Measurements from ENCODE around the gene COLEC12.
A peak's percentile ranks its signal among the peaks of the same experiment; 100 is the strongest.

Gene COLEC12

DNA sequence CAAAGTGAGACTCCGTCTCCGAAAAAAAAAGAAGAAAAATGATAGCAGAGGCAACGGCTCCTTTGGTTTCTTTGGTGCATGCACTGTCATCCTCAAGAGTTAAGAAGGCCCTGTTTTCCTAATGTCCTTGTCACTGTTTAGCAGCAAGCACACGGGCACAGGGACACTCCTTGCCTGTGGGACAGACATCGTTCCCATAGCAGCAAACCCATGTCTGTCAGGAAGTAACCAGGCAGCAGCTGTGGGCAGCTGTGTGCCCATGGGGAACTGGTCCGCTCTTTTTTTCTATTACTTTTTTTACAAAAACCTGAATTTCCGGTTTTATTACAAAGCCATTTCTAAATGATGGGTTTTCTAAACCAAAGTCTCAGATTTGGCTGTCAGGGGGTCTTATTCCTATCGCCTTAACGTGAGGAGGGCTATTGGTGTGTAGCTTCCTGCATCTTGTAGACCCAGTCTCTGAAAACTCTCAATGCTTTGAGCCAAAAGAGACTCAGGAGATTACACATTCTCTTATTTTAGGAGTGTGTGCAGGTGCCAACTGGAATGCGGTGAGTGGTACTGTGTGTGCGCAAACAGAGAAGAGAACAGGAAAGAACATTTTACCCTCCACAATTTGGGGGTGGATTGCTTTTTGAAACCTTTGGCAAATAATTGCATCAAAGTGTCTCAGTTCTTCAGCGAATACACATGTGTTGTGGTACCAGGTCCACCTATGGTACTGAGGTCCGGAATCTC is 109.6 kb downstream of the COLEC12 start:
- DNase-seq, result peak in 2 of 3 donors; percentile 37 to 49
- Histone ChIP-seq H3K9me3 (ENCODE audit: control extremely low read depth in 1 of 5, control insufficient read depth in 4 of 5, insufficient read depth in 2 of 5, low read depth in 1 of 5, low read length in 4 of 5) (no peaks in the 10 kb centered on the region), H3K27ac (ENCODE audit: insufficient read depth in 1 of 2, low read depth in 1 of 2, low read length in 2 of 2, poor library complexity in 1 of 2, severe bottlenecking in 2 of 2) (no peak overlapping the region), H3K4me1 (ENCODE audit: control extremely low read depth in 1 of 4, control insufficient read depth in 4 of 4, insufficient read depth in 4 of 4, low read length in 3 of 4) (peaks cover 0 to 11% (median 4%) of the 10 kb centered on the region in 4 experiments), H3K27me3 (replicated peaks in 2 of 5; ENCODE audit: control insufficient read depth in 4 of 5, insufficient read depth in 5 of 5, low read length in 4 of 5) (no peaks in the 10 kb centered on the region), H3K4me3 (ENCODE audit: control insufficient read depth in 1 of 7, extremely low read depth in 1 of 7, insufficient read depth in 4 of 7, low read depth in 2 of 7, low read length in 6 of 7) (no peak overlapping the region), H3K36me3 (ENCODE audit: control insufficient read depth in 4 of 4, insufficient read depth in 4 of 4, low read length in 3 of 4) (no peaks in the 10 kb centered on the region)
- CTCF ChIA-PET, result interaction anchor here (1.3 kb wide), 1 partner anchor 16 kb away, joined by 4 read pairs; no protein-coding TSS in a partner anchor
- POLR2A ChIA-PET, result no interaction called here
- WGBS (ENCODE audit: insufficient coverage), result 76% methylated on average over 10 of the region's 13 CpGs

DNA sequence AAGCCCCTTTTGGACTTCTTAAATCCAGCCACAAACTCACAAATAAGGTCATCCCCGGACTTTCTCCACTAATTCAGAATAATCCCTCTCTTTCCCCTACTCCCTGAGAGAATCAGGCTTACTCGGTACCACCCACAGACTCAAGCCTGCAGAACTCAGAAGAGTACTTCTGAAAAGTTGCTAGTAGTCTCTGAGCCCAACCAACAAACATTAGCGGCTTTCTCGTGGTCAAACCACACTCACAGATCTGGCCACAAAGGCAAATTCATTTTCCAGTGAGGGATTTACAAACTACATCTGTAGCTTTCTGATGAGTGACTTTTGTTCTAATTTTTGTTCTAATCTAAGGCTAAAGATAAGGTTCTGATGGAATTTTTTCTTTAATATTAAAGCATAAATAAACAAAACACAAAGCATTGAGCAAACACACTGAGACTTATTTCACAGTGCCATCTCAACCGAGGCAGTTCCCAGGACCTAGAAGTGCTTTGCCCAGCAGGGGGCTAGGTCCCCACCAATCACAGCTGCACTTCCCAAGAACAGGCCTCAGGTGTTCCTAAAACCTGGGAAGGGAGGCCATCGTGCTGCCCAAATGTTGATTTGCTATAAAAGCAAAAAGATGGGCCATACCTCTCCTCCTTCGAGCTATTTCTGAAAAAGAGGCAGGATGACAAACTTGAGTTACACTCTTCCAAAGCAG is 110.7 kb downstream of the COLEC12 start:
- ChIA-PET POLR2A (interaction anchor here (0.6 kb wide), 1 partner anchor 53 kb away, joined by 3 read pairs; no protein-coding TSS in a partner anchor), CTCF (interaction anchor here (1.3 to 1.4 kb wide), 2 partner anchors 14 to 28 kb away, joined by 4 read pairs; no protein-coding TSS in a partner anchor)
- no peaks in the 10 kb centered on the region for H3K9me3 ChIP-seq (ENCODE audit: control extremely low read depth in 1 of 5, control insufficient read depth in 4 of 5, insufficient read depth in 2 of 5, low read depth in 1 of 5, low read length in 4 of 5)
- H3K4me3 ChIP-seq (ENCODE audit: control insufficient read depth in 1 of 7, extremely low read depth in 1 of 7, insufficient read depth in 4 of 7, low read depth in 2 of 7, low read length in 6 of 7), result no peak overlapping the region
- WGBS (ENCODE audit: insufficient coverage), result 77% methylated on average over 3 of the region's 7 CpGs
- peak in 2 of 3 donors; percentile 63 to 67 for DNase-seq
- H3K36me3 ChIP-seq (ENCODE audit: control insufficient read depth in 4 of 4, insufficient read depth in 4 of 4, low read length in 3 of 4), result no peaks in the 10 kb centered on the region
- H3K27me3 ChIP-seq (replicated peaks in 2 of 5; ENCODE audit: control insufficient read depth in 4 of 5, insufficient read depth in 5 of 5, low read length in 4 of 5), result no peaks in the 10 kb centered on the region
- no peak overlapping the region for H3K27ac ChIP-seq (ENCODE audit: insufficient read depth in 1 of 2, low read depth in 1 of 2, low read length in 2 of 2, poor library complexity in 1 of 2, severe bottlenecking in 2 of 2)
- H3K4me1 ChIP-seq (ENCODE audit: control extremely low read depth in 1 of 4, control insufficient read depth in 4 of 4, insufficient read depth in 4 of 4, low read length in 3 of 4), result peaks cover 0 to 11% (median 4%) of the 10 kb centered on the region in 4 experiments

DNA sequence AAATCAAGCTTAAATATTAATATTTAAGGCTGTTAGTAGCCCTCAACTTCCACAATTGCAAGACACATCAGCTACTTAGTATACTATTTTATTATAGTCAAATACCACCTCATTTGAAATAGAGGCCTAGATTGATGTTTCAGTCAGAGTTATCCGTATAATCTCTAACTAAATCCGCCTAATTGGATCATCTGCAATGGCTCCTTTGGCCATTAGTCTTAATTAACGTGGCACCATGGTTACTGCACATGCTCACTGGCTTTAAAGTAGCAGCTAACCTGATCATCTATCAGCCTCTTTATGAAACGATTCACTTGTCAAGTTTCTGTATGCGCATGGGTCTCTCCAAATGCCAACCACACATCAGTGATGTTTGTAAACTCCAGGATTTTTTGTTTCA is 112.3 kb downstream of the COLEC12 start:
- CTCF ChIA-PET, result interaction anchor here (1.2 kb wide), 2 partner anchors 12 to 32 kb away, joined by 3 to 4 read pairs; no protein-coding TSS in a partner anchor

DNA sequence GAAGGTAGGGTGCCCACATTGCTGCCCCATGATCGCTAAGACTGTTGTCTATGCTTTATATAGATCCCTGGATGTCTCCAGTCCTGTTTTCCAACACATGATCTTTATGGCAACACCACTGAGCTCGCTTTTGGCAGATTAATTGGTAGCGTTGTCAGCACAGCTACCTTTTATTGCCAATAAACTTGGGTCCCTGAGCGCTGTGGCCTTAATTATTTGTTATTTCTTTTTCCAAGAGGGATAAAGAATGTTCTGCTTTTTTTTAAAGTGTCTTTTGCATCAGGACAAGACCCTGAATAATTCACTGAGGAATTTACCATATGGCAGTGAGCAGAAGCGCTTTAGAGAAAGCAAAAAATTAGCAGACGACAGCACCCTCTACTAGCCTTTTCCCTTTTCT is 113.5 kb downstream of the COLEC12 start:
- 92% methylated on average over 4 of the region's 6 CpGs for WGBS (ENCODE audit: insufficient coverage)
- Histone ChIP-seq H3K36me3 (ENCODE audit: control insufficient read depth in 4 of 4, insufficient read depth in 4 of 4, low read length in 3 of 4) (no peaks in the 10 kb centered on the region), H3K4me3 (ENCODE audit: control insufficient read depth in 1 of 7, extremely low read depth in 1 of 7, insufficient read depth in 4 of 7, low read depth in 2 of 7, low read length in 6 of 7) (no peak overlapping the region), H3K4me1 (ENCODE audit: control extremely low read depth in 1 of 4, control insufficient read depth in 4 of 4, insufficient read depth in 4 of 4, low read length in 3 of 4) (peaks cover 0 to 11% (median 4%) of the 10 kb centered on the region in 4 experiments), H3K27me3 (replicated peaks in 2 of 5; ENCODE audit: control insufficient read depth in 4 of 5, insufficient read depth in 5 of 5, low read length in 4 of 5) (peaks cover 0 to 4% (median 0%) of the 10 kb centered on the region in 5 experiments), H3K9me3 (ENCODE audit: control extremely low read depth in 1 of 5, control insufficient read depth in 4 of 5, insufficient read depth in 2 of 5, low read depth in 1 of 5, low read length in 4 of 5) (peaks cover 0 to 4% (median 0%) of the 10 kb centered on the region in 5 experiments), H3K27ac (ENCODE audit: insufficient read depth in 1 of 2, low read depth in 1 of 2, low read length in 2 of 2, poor library complexity in 1 of 2, severe bottlenecking in 2 of 2) (no peak overlapping the region)
- ChIA-PET CTCF (no interaction called here), POLR2A (no interaction called here)
- DNase-seq, result no peak

More for the DNA sequence above, 112.3 kb downstream of the COLEC12 start:
- Histone ChIP-seq H3K27me3 (replicated peaks in 2 of 5; ENCODE audit: control insufficient read depth in 4 of 5, insufficient read depth in 5 of 5, low read length in 4 of 5) (peaks cover 0 to 4% (median 0%) of the 10 kb centered on the region in 5 experiments), H3K9me3 (ENCODE audit: control extremely low read depth in 1 of 5, control insufficient read depth in 4 of 5, insufficient read depth in 2 of 5, low read depth in 1 of 5, low read length in 4 of 5) (peaks cover 0 to 4% (median 0%) of the 10 kb centered on the region in 5 experiments), H3K4me3 (ENCODE audit: control insufficient read depth in 1 of 7, extremely low read depth in 1 of 7, insufficient read depth in 4 of 7, low read depth in 2 of 7, low read length in 6 of 7) (no peak overlapping the region), H3K4me1 (ENCODE audit: control extremely low read depth in 1 of 4, control insufficient read depth in 4 of 4, insufficient read depth in 4 of 4, low read length in 3 of 4) (peaks cover 0 to 11% (median 4%) of the 10 kb centered on the region in 4 experiments), H3K36me3 (ENCODE audit: control insufficient read depth in 4 of 4, insufficient read depth in 4 of 4, low read length in 3 of 4) (no peaks in the 10 kb centered on the region), H3K27ac (ENCODE audit: insufficient read depth in 1 of 2, low read depth in 1 of 2, low read length in 2 of 2, poor library complexity in 1 of 2, severe bottlenecking in 2 of 2) (no peak overlapping the region)
- 96% methylated on average over 5 of the region's 5 CpGs for WGBS (ENCODE audit: insufficient coverage)
- POLR2A ChIA-PET, result no interaction called here
- no peak for DNase-seq

DNA sequence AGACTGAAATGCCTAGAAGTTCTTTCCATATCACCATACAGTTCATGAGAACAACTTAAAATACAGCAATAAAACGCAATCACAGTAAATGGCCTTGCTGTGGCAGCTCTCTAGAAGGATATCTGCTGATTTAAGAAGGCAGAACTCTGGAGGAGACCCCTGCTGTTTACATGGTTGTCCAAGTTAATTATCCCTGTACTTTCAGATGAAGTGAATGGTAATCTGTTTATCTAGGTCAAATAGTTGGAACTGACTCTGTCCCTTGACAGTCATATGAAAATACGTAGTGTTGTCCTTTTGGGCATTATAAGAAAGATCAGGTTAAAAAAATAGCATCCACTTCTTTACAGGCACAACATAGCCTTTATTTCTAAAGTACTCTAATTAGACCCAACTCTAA is 115.6 kb downstream of the COLEC12 start:
- POLR2A ChIA-PET, result no interaction called here
- no peak for DNase-seq
- Histone ChIP-seq H3K4me1 (ENCODE audit: control extremely low read depth in 1 of 4, control insufficient read depth in 4 of 4, insufficient read depth in 4 of 4, low read length in 3 of 4) (peaks cover 0 to 6% (median 2%) of the 10 kb centered on the region in 4 experiments), H3K36me3 (ENCODE audit: control insufficient read depth in 4 of 4, insufficient read depth in 4 of 4, low read length in 3 of 4) (no peaks in the 10 kb centered on the region), H3K27ac (ENCODE audit: insufficient read depth in 1 of 2, low read depth in 1 of 2, low read length in 2 of 2, poor library complexity in 1 of 2, severe bottlenecking in 2 of 2) (no peak overlapping the region), H3K27me3 (replicated peaks in 2 of 5; ENCODE audit: control insufficient read depth in 4 of 5, insufficient read depth in 5 of 5, low read length in 4 of 5) (peaks cover 0 to 4% (median 0%) of the 10 kb centered on the region in 5 experiments), H3K9me3 (ENCODE audit: control extremely low read depth in 1 of 5, control insufficient read depth in 4 of 5, insufficient read depth in 2 of 5, low read depth in 1 of 5, low read length in 4 of 5) (peaks cover 0 to 4% (median 0%) of the 10 kb centered on the region in 5 experiments), H3K4me3 (ENCODE audit: control insufficient read depth in 1 of 7, extremely low read depth in 1 of 7, insufficient read depth in 4 of 7, low read depth in 2 of 7, low read length in 6 of 7) (no peak overlapping the region)
- WGBS (ENCODE audit: insufficient coverage), result 71% methylated on average over 1 of the region's 2 CpGs
- CTCF ChIA-PET, result no interaction called here

DNA sequence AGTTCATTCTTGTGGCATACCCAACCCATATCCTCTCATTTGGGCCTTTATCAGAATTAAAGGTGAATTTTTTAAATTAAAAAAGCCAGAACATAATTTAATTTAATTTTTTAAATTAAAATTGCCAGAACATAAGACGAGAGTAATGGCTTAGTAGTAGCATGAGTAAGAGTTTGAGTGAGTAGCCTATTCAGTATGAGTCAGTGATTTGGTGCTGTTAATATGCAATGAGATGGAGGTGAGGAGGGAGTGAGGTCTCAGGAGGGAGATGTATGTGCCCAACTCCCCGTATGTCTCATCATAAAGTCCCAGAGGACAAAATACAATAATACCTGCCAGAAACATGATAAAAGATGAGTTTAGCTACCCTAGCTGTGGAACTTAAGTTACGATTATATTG is 117.4 kb downstream of the COLEC12 start:
- Histone ChIP-seq H3K36me3 (ENCODE audit: control insufficient read depth in 4 of 4, insufficient read depth in 4 of 4, low read length in 3 of 4) (no peaks in the 10 kb centered on the region), H3K9me3 (ENCODE audit: control extremely low read depth in 1 of 5, control insufficient read depth in 4 of 5, insufficient read depth in 2 of 5, low read depth in 1 of 5, low read length in 4 of 5) (peaks cover 0 to 4% (median 0%) of the 10 kb centered on the region in 5 experiments), H3K4me3 (ENCODE audit: control insufficient read depth in 1 of 7, extremely low read depth in 1 of 7, insufficient read depth in 4 of 7, low read depth in 2 of 7, low read length in 6 of 7) (no peak overlapping the region), H3K4me1 (ENCODE audit: control extremely low read depth in 1 of 4, control insufficient read depth in 4 of 4, insufficient read depth in 4 of 4, low read length in 3 of 4) (peaks cover 0 to 5% (median 2%) of the 10 kb centered on the region in 4 experiments), H3K27me3 (replicated peaks in 2 of 5; ENCODE audit: control insufficient read depth in 4 of 5, insufficient read depth in 5 of 5, low read length in 4 of 5) (peaks cover 0 to 4% (median 0%) of the 10 kb centered on the region in 5 experiments), H3K27ac (ENCODE audit: insufficient read depth in 1 of 2, low read depth in 1 of 2, low read length in 2 of 2, poor library complexity in 1 of 2, severe bottlenecking in 2 of 2) (no peak overlapping the region)
- POLR2A ChIA-PET, result no interaction called here
- CTCF ChIA-PET, result no interaction called here
- DNase-seq, result no peak
- no CpG with 5 or more reads among the region's 3 CpGs for WGBS (ENCODE audit: insufficient coverage)

Measured in common myeloid progenitor, CD34-positive (primary cell).